GM23248 (cell line): ENCODE results near the gene WNT3A.
"Not testable (repeated sequence)": the region's sequence is repeated elsewhere in the genome, so short reads cannot be mapped to it uniquely, and the experiment has no call there.

Experiments
- EZH2 ChIP-seq: fragments of 200-600 bp; sonication (generic); IDR thresholded peaks from 2 replicates; pipeline ENCODE4 v1.6.1; 2018; ENCODE audit warnings: antibody characterized with exemption, mild to moderate bottlenecking; ENCODE audit not compliant: insufficient read depth, poor library complexity, severe bottlenecking
- EZH2phosphoT487 ChIP-seq: fragments of 200-600 bp; sonication (generic); IDR thresholded peaks from 2 replicates; pipeline ENCODE4 v1.6.1; 2018; ENCODE audit warnings: antibody characterized with exemption, moderate library complexity, mild to moderate bottlenecking, low read depth; ENCODE audit not compliant: insufficient read depth

DNA sequence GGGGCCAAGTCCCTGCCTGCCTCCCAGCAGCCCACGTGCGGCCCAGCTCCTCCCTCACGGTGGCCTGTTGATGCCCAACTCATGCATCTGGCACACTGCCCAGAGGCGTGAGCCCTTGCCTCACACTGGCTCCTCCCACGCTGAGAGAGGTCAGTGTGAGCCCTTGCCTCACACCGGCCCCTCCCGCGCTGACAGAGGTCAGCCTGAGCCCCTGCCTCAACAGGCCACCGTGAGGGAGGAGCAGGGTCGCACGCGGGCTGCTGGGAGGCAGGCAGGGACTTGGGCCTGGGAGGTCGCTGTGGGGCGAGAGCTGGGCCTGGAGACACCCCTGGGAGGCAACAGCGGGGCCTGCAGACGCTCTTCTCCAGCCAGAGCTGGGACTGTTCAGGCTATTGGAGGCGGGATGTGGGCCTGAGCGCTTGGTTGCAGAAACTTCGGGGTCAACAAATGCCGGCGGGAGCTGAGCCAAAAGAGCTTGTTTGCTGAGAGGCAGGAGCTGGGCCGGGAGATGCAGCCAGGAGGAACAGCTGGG is 33.9 kb upstream of the WNT3A start:
- not testable (repeated sequence) for TF ChIP-seq EZH2, EZH2phosphoT487
